GM19455 (cell line): ENCODE data around the gene BTNL8.
A peak's percentile ranks its signal among the peaks of the same experiment; 100 is the strongest.

Experiments
- ATAC-seq: cut with Tn5 transposase; IDR thresholded peaks from one replicate; pipeline ENCODE4 v1.9.1; 2021; ENCODE audit not compliant: unreplicated experiment

Gene BTNL8

GRCh38 chr5:180959661-180960060 lies 60.7 kb downstream of the BTNL8 start:
- no peak for ATAC-seq

- ATAC-seq: no peak
These were observed 61.2 kb downstream of the BTNL8 start for GRCh38 chr5:180960209-180960608.

GRCh38 chr5:180969406-180969805 lies 70.4 kb downstream of the BTNL8 start:
- no peak for ATAC-seq

- no peak for ATAC-seq
These were observed 71.4 kb downstream of the BTNL8 start for GRCh38 chr5:180970336-180970735.

- no peak for ATAC-seq
These were observed 71.9 kb downstream of the BTNL8 start for GRCh38 chr5:180970875-180971274.

- ATAC-seq: no peak
These were observed 75.8 kb downstream of the BTNL8 start for GRCh38 chr5:180974612-180975315.

- ATAC-seq: no peak
These were observed 76.4 kb downstream of the BTNL8 start for GRCh38 chr5:180975338-180975737.

GRCh38 chr5:180976518-180976917 lies 77.6 kb downstream of the BTNL8 start:
- ATAC-seq: no peak

GRCh38 chr5:180977852-180978251 lies 78.9 kb downstream of the BTNL8 start:
- ATAC-seq: no peak

GRCh38 chr5:180982008-180982741 lies 83.2 kb downstream of the BTNL8 start:
- ATAC-seq: no peak

- no peak for ATAC-seq
These were observed 89.1 kb downstream of the BTNL8 start for GRCh38 chr5:180988016-180988415.

GRCh38 chr5:180988592-180988991 lies 89.6 kb downstream of the BTNL8 start, which contains the start of gene BTNL3:
BTNL3 (plus strand) TSS chr5:180988846; CDS start chr5:180989029, 183 bp downstream.
- no peak for ATAC-seq

GRCh38 chr5:180990086-180990881 lies 91.3 kb downstream of the BTNL8 start:
- peak; percentile 60 for ATAC-seq

- no peak for ATAC-seq
These were observed 91.9 kb downstream of the BTNL8 start for GRCh38 chr5:180990882-180991242.
